Ovary (tissue), 3 donors: Measurements from ENCODE around the gene SRGN.

ENCODE experiments used
- EP300 ChIP-seq: sonication (generic); formaldehyde crosslinking; IDR thresholded peaks from one replicate; pipeline ENCODE4 v1.6.1; 2017; ENCODE audit warnings: antibody characterized with exemption
- POLR2A ChIP-seq: fragments of 450-650 bp; IDR thresholded peaks from one replicate; pipeline ENCODE4 v1.6.1; 2017; ENCODE audit warnings: antibody characterized with exemption, mild to moderate bottlenecking, moderate library complexity
- TF ChIP-seq, protein P1 (sequence below), 3 donors: fragments of 450-650 bp in 2 of 3; fragments of 200-600 bp in 1 of 3; IDR thresholded peaks; one replicate each; pipeline versions ENCODE4 v1.5.1 to v1.8.0; 2016 to 2022; ENCODE audit warnings: antibody characterized with exemption in 3 of 3, mild to moderate bottlenecking in 1 of 3
- donor health status: DM: no; HTN: no; CAD: no.

GRCh38 chr10:69042838-69043237 is 45.1 kb upstream of the SRGN start:
- TF ChIP-seq, protein P1, sequence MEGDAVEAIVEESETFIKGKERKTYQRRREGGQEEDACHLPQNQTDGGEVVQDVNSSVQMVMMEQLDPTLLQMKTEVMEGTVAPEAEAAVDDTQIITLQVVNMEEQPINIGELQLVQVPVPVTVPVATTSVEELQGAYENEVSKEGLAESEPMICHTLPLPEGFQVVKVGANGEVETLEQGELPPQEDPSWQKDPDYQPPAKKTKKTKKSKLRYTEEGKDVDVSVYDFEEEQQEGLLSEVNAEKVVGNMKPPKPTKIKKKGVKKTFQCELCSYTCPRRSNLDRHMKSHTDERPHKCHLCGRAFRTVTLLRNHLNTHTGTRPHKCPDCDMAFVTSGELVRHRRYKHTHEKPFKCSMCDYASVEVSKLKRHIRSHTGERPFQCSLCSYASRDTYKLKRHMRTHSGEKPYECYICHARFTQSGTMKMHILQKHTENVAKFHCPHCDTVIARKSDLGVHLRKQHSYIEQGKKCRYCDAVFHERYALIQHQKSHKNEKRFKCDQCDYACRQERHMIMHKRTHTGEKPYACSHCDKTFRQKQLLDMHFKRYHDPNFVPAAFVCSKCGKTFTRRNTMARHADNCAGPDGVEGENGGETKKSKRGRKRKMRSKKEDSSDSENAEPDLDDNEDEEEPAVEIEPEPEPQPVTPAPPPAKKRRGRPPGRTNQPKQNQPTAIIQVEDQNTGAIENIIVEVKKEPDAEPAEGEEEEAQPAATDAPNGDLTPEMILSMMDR (IDR thresholded peaks at IDR 0.05): no peak
- no peak for TF ChIP-seq POLR2A
- TF ChIP-seq EP300: no peak
